HEK293 (cell line): ENCODE data around the gene SUV39H2.
A peak's percentile ranks its signal among the peaks of the same experiment; 100 is the strongest.

ENCODE experiments used
- CTCF ChIA-PET: fragments of 350-600 bp; formaldehyde crosslinking; extraction: SDS; loops from one replicate; lab custom pipeline; 2021; ENCODE audit warnings: antibody characterized with exemption; lab: Yijun Ruan, JAX
- POLR2A ChIA-PET: fragments of 300-600 bp; formaldehyde crosslinking; extraction: SDS; loops from one replicate; lab custom pipeline; 2020; ENCODE audit warnings: antibody characterized with exemption, inconsistent platforms; lab: Yijun Ruan, JAX
- H3K27ac ChIP-seq: fragments of 200-500 bp; sonication (Bioruptor generic); 2 replicates; pipeline ENCODE4 v1.5.1; 2014; ENCODE audit warnings: low read depth, low read length, control low read depth, inconsistent platforms; ENCODE audit errors: extremely low read depth
- H3K36me3 ChIP-seq, 2 experiments: fragments of 200-500 bp in 1 of 2; sonication (Bioruptor generic) in 1 of 2; 1 replicate in 1 of 2; 2 replicates in 1 of 2; pipeline ENCODE4 v1.5.1; 2014 to 2017; ENCODE audit warnings: inconsistent platforms in 2 of 2, low read length in 2 of 2; ENCODE audit not compliant: control insufficient read depth in 2 of 2, insufficient read depth in 1 of 2
- H3K4me1 ChIP-seq: fragments of 200-500 bp; sonication (Bioruptor generic); 2 replicates; pipeline ENCODE4 v1.5.1; 2014; ENCODE audit warnings: mild to moderate bottlenecking, low read length, inconsistent platforms; ENCODE audit not compliant: control insufficient read depth, insufficient read depth
- H3K4me3 ChIP-seq: 2 replicates; pipeline ENCODE4 v1.5.1; 2011; ENCODE audit warnings: low read depth, mild to moderate bottlenecking, control low read depth, low read length, moderate library complexity
- H3K9me3 ChIP-seq: fragments of 200-500 bp; sonication (Bioruptor generic); 2 replicates; pipeline ENCODE4 v1.5.1; 2014; ENCODE audit warnings: low read depth, low read length, inconsistent platforms; ENCODE audit not compliant: control insufficient read depth, insufficient read depth
- HOXD13 ChIP-seq: sonication (generic); formaldehyde crosslinking; IDR thresholded peaks from 2 replicates; pipeline ENCODE4 v1.8.0; 2022; ENCODE audit warnings: missing genetic modification reagents, borderline replicate concordance
- KLF10 ChIP-seq: fragments of 450-650 bp; IDR thresholded peaks from 2 replicates; pipeline ENCODE4 v1.5.1; 2018; ENCODE audit warnings: missing biosample characterization, mild to moderate bottlenecking, missing genetic modification characterization
- RBAK ChIP-seq: fragments of 450-650 bp; formaldehyde crosslinking; IDR thresholded peaks from 2 replicates; pipeline ENCODE4 v1.5.1; 2016; ENCODE audit warnings: missing biosample characterization, missing genetic modification characterization
- SCRT2 ChIP-seq: fragments of 450-650 bp; formaldehyde crosslinking; IDR thresholded peaks from 2 replicates; pipeline ENCODE4 v1.5.1; 2016; ENCODE audit warnings: missing biosample characterization, missing genetic modification characterization
- ZBTB7A ChIP-seq: fragments of 450-650 bp; formaldehyde crosslinking; IDR thresholded peaks from 2 replicates; pipeline ENCODE4 v1.5.1; 2016; ENCODE audit warnings: low read depth, missing biosample characterization, missing genetic modification characterization
- ZFP37 ChIP-seq: fragments of 450-650 bp; formaldehyde crosslinking; IDR thresholded peaks from 2 replicates; pipeline ENCODE4 v1.5.1; 2016; ENCODE audit warnings: missing biosample characterization, missing genetic modification characterization
- ZNF184 ChIP-seq: fragments of 450-650 bp; IDR thresholded peaks from 2 replicates; pipeline ENCODE4 v1.5.1; 2018; ENCODE audit warnings: missing biosample characterization, mild to moderate bottlenecking, missing genetic modification characterization
- ZNF239 ChIP-seq: fragments of 450-650 bp; formaldehyde crosslinking; IDR thresholded peaks from 2 replicates; pipeline ENCODE4 v1.5.1; 2016; ENCODE audit warnings: missing biosample characterization, missing genetic modification characterization
- ZNF248 ChIP-seq: fragments of 450-650 bp; formaldehyde crosslinking; IDR thresholded peaks from 2 replicates; pipeline ENCODE4 v1.5.1; 2017; ENCODE audit warnings: missing biosample characterization, missing genetic modification characterization
- ZNF274 ChIP-seq, 2 experiments: fragments of 200-500 bp in 1 of 2; fragments of 450-650 bp in 1 of 2; sonication (Bioruptor generic) in 1 of 2; formaldehyde crosslinking in 1 of 2; IDR thresholded peaks; 2 replicates each; pipeline versions ENCODE4 v1.5.1 to v1.6.1; 2014 to 2016; ENCODE audit warnings: borderline replicate concordance in 1 of 2, inconsistent platforms in 1 of 2, low read length in 1 of 2, missing biosample characterization in 1 of 2, missing genetic modification characterization in 1 of 2
- ZNF423 ChIP-seq: fragments of 450-650 bp; formaldehyde crosslinking; IDR thresholded peaks from 2 replicates; pipeline ENCODE4 v1.5.1; 2016; ENCODE audit warnings: missing biosample characterization, missing genetic modification characterization
- ZNF48 ChIP-seq: fragments of 450-650 bp; formaldehyde crosslinking; IDR thresholded peaks from 2 replicates; pipeline ENCODE4 v1.5.1; 2016; ENCODE audit warnings: missing biosample characterization, missing genetic modification characterization
- ZNF623 ChIP-seq: fragments of 450-650 bp; formaldehyde crosslinking; IDR thresholded peaks from 2 replicates; pipeline ENCODE4 v1.5.1; 2016; ENCODE audit warnings: missing biosample characterization, missing genetic modification characterization
- ZNF664 ChIP-seq: fragments of 450-650 bp; formaldehyde crosslinking; IDR thresholded peaks from 2 replicates; pipeline ENCODE4 v1.5.1; 2016; ENCODE audit warnings: missing biosample characterization, missing genetic modification characterization
- ZNF670 ChIP-seq: fragments of 450-650 bp; formaldehyde crosslinking; IDR thresholded peaks from 2 replicates; pipeline ENCODE4 v1.5.1; 2016; ENCODE audit warnings: missing biosample characterization, missing genetic modification characterization, low read depth
- ZNF677 ChIP-seq: fragments of 450-650 bp; IDR thresholded peaks from 2 replicates; pipeline ENCODE4 v1.5.0; 2018; ENCODE audit warnings: missing biosample characterization, mild to moderate bottlenecking, missing genetic modification characterization, moderate library complexity
- ZNF701 ChIP-seq: fragments of 450-650 bp; formaldehyde crosslinking; IDR thresholded peaks from 2 replicates; pipeline ENCODE4 v1.5.1; 2016; ENCODE audit warnings: missing biosample characterization, missing genetic modification characterization
- ZNF76 ChIP-seq: fragments of 450-650 bp; formaldehyde crosslinking; IDR thresholded peaks from 2 replicates; pipeline ENCODE4; 2016; ENCODE audit warnings: low read depth, missing biosample characterization, missing genetic modification characterization, borderline replicate concordance
- TF ChIP-seq, protein P1 (sequence below): fragments of 450-650 bp; formaldehyde crosslinking; IDR thresholded peaks from 2 replicates; pipeline ENCODE4 v1.5.1; 2016; ENCODE audit warnings: missing biosample characterization, missing genetic modification characterization
- TF ChIP-seq, protein P2 (sequence below): fragments of 450-650 bp; formaldehyde crosslinking; IDR thresholded peaks from 2 replicates; pipeline ENCODE4 v1.5.1; 2016; ENCODE audit warnings: missing biosample characterization, missing genetic modification characterization
- TF ChIP-seq, protein P3 (sequence below): fragments of 450-650 bp; formaldehyde crosslinking; IDR thresholded peaks from 2 replicates; pipeline ENCODE4 v1.5.1; 2017; ENCODE audit warnings: missing biosample characterization, missing genetic modification characterization
- TF ChIP-seq, protein P4 (sequence below): sonication (generic); formaldehyde crosslinking; IDR thresholded peaks from 2 replicates; pipeline ENCODE4 v1.8.1; 2022; ENCODE audit warnings: mild to moderate bottlenecking, moderate library complexity, missing genetic modification reagents
- TF ChIP-seq, protein P5 (sequence below): fragments of 450-650 bp; formaldehyde crosslinking; IDR thresholded peaks from 2 replicates; pipeline ENCODE4 v1.5.1; 2017; ENCODE audit warnings: missing biosample characterization, missing genetic modification characterization
- TF ChIP-seq, protein P6 (sequence below): fragments of 450-650 bp; formaldehyde crosslinking; IDR thresholded peaks from 2 replicates; pipeline ENCODE4 v1.5.1; 2016; ENCODE audit warnings: missing biosample characterization, missing genetic modification characterization

SUV39H2 gene

DNA sequence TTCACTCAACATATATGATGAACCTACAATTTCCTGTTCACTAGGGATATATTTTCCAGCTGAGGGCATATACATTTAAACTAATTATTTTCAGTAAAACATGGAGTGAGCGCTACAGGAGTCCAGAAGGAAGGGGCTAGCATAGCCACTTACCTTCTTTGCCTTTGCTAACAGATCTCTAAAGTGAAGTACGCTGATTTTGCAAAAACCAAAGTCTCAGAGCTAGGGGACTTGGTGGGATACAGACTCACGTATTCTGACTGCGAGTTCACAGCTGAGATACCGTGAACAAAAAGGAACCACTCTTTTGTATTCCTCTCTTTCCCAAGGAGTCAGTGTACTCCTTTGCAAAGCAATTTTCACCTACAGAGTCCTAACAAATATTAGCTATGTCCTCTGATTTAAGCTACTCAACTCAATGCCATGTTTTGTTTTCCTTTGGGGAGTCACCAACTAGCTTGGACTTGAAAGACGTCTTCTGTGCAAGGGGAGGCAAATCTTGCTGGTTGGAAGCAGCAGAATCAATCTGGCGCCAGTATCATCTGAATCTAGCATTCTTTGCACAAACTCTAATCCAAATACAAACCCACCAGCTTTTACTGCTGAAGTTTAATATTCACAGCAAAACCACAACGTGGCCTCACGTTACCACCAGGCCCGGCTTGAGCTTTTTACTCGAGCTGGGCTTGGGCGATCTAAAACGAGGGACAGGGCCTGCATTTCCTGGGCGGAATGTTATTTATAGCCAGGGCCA, 41.5 kb upstream of the SUV39H2 start (continued):
- TF ChIP-seq ZNF677 (tag by site-specific recombination) = no peak
- TF ChIP-seq, protein P1, sequence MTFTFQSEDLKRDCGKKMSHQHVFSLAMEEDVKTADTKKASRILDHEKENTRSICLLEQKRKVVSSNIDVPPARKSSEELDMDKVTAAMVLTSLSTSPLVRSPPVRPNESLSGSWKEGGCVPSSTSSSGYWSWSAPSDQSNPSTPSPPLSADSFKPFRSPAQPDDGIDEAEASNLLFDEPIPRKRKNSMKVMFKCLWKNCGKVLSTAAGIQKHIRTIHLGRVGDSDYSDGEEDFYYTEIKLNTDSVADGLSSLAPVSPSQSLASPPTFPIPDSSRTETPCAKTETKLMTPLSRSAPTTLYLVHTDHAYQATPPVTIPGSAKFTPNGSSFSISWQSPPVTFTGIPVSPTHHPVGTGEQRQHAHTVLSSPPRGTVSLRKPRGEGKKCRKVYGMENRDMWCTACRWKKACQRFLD (tag by site-specific recombination) = no peak
- TF ChIP-seq ZNF274 (IDR thresholded peaks at IDR 0.05; ENCODE audit: low read length) = no peak
- TF ChIP-seq ZNF274 (tag by site-specific recombination; IDR thresholded peaks at IDR 0.05; ENCODE audit: borderline replicate concordance) = no peak
- no peak for TF ChIP-seq ZNF239 (tag by site-specific recombination)
- no peak for TF ChIP-seq ZBTB7A
- no peak for TF ChIP-seq ZNF701
- no peak for TF ChIP-seq ZNF423
- no peak for TF ChIP-seq ZNF248
- no peak for TF ChIP-seq RBAK
- TF ChIP-seq, protein P2, sequence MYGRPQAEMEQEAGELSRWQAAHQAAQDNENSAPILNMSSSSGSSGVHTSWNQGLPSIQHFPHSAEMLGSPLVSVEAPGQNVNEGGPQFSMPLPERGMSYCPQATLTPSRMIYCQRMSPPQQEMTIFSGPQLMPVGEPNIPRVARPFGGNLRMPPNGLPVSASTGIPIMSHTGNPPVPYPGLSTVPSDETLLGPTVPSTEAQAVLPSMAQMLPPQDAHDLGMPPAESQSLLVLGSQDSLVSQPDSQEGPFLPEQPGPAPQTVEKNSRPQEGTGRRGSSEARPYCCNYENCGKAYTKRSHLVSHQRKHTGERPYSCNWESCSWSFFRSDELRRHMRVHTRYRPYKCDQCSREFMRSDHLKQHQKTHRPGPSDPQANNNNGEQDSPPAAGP = no peak
- TF ChIP-seq SCRT2 (tag by site-specific recombination) = no peak
- TF ChIP-seq, protein P3, sequence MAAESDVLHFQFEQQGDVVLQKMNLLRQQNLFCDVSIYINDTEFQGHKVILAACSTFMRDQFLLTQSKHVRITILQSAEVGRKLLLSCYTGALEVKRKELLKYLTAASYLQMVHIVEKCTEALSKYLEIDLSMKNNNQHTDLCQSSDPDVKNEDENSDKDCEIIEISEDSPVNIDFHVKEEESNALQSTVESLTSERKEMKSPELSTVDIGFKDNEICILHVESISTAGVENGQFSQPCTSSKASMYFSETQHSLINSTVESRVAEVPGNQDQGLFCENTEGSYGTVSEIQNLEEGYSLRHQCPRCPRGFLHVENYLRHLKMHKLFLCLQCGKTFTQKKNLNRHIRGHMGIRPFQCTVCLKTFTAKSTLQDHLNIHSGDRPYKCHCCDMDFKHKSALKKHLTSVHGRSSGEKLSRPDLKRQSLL (tag by site-specific recombination) = no peak
- TF ChIP-seq ZNF48 (tag by site-specific recombination) = no peak

DNA sequence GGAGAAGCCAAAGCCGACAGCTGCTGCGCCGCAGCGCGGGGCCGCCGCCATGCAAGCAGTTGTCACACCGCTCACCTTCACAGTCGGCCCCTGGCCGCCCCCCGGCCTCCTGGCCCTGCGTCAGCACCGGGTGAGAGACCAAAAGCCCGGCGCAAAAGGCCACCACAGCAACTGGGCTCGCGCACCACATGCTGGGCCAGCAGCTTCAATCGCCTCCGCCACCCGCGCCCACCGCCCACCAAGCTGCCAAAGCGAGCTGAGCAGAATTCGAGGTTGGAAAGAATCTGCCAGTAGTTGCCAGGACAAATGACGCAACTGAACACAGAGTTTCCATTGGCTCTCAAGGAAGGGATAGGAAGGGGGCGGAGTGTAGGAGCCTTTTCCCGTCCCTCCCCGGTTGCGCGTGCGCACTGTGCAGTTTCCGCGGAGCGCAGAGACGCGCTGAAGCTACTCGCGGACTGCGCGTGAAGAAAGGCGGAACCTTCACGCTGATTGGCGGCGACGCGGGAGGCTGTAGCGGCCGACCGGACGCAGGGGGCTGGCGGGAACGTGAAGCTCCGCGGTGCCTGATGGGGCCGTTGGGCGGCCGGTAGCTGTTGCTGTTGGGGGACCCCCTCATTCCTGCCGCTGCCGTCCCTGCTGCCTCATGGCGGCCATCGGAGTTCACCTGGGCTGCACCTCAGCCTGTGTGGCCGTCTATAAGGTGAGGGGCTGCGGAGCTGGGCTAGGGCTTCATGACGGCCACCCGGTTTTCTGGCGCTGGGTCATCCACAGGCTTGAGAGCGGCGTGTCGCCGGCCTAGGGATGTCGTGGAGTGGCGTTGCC, 40.7 kb upstream of the SUV39H2 start, which contains the start of the genes CDNF, HSPA14 and MSANTD7:
Gene CDNF, minus strand, starts transcription at position 281 of the 825 bp plus-strand sequence. Its CDS starts 91 bp downstream, at position 190.
Gene HSPA14, plus strand, starts transcription at position 550 of the 825 bp plus-strand sequence. Its CDS starts 97 bp downstream, at position 647.
Gene MSANTD7, plus strand, starts transcription at position 550 of the 825 bp plus-strand sequence. CDS start 3,979 bp downstream, outside the sequence.
- Histone ChIP-seq H3K27ac (peak within 1 kb of the TSS; percentile 88), H3K4me1 (peaks cover 5% of the 10 kb centered on the region; the same call in 1 of the 2 replicates), H3K4me3 (peak within 1 kb of the TSS; percentile 94), H3K36me3 (peaks cover 24 to 30% of the 10 kb centered on the region in 2 experiments; a peak in 2 of 3 replicates), H3K9me3 (no peaks in the 10 kb centered on the region)
- POLR2A ChIA-PET = interaction anchor here (0.9 to 3.9 kb wide), 19 partner anchors 9 to 331 kb away, joined by 3 to 68 read pairs (median 4); partner anchors contain the start of genes DCLRE1C, MEIG1, NMT2 and SUV39H2
- CTCF ChIA-PET = interaction anchor here (0.6 to 1.3 kb wide), 6 partner anchors 13 to 301 kb away, joined by 3 to 5 read pairs (median 3); no protein-coding TSS in a partner anchor
- TF ChIP-seq HOXD13 (CRISPR knock-in tag) (no peak), ZNF670 (no peak), KLF10 (tag by site-specific recombination) (no peak), ZNF184 (no peak), ZFP37 (tag by site-specific recombination) (peak; percentile 77), ZNF623 (tag by site-specific recombination) (no peak), ZNF664 (tag by site-specific recombination) (no peak), ZNF76 (tag by site-specific recombination) (peak; percentile 97)
- TF ChIP-seq, protein P4, sequence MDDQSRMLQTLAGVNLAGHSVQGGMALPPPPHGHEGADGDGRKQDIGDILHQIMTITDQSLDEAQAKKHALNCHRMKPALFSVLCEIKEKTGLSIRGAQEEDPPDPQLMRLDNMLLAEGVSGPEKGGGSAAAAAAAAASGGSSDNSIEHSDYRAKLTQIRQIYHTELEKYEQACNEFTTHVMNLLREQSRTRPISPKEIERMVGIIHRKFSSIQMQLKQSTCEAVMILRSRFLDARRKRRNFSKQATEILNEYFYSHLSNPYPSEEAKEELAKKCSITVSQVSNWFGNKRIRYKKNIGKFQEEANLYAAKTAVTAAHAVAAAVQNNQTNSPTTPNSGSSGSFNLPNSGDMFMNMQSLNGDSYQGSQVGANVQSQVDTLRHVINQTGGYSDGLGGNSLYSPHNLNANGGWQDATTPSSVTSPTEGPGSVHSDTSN = peak; percentile 23; the same call in 1 of the 2 replicates
- TF ChIP-seq, protein P5, sequence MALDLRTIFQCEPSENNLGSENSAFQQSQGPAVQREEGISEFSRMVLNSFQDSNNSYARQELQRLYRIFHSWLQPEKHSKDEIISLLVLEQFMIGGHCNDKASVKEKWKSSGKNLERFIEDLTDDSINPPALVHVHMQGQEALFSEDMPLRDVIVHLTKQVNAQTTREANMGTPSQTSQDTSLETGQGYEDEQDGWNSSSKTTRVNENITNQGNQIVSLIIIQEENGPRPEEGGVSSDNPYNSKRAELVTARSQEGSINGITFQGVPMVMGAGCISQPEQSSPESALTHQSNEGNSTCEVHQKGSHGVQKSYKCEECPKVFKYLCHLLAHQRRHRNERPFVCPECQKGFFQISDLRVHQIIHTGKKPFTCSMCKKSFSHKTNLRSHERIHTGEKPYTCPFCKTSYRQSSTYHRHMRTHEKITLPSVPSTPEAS (tag by site-specific recombination) = no peak
- TF ChIP-seq, protein P6, sequence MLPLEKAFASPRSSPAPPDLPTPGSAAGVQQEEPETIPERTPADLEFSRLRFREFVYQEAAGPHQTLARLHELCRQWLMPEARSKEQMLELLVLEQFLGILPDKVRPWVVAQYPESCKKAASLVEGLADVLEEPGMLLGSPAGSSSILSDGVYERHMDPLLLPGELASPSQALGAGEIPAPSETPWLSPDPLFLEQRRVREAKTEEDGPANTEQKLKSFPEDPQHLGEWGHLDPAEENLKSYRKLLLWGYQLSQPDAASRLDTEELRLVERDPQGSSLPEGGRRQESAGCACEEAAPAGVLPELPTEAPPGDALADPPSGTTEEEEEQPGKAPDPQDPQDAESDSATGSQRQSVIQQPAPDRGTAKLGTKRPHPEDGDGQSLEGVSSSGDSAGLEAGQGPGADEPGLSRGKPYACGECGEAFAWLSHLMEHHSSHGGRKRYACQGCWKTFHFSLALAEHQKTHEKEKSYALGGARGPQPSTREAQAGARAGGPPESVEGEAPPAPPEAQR (tag by site-specific recombination) = no peak
